Karpas-422 (cell line): ENCODE data around the gene REXO5. TPM values are rescaled to one million over a fixed set of nuclear protein-coding genes. Genes with fewer than 3 reads are reported as not detected.
A peak's percentile ranks its signal among the peaks of the same experiment; 100 is the strongest.
"Not testable (repeated sequence)": the region's sequence is repeated elsewhere in the genome, so short reads cannot be mapped to it uniquely, and the experiment has no call there.

Experiments used
- DNase-seq: peaks from one replicate; pipeline ENCODE4 v3.0.0-alpha.2; 2015
- H2AFZ ChIP-seq: fragments of 200-600 bp; sonication (generic); 2 replicates; pipeline ENCODE4 v1.6.1; 2014; ENCODE audit warnings: antibody characterized with exemption, low read length, mixed read lengths
- H3K27ac ChIP-seq: fragments of 200-600 bp; sonication (generic); 2 replicates; pipeline ENCODE4 v1.5.1; 2014; ENCODE audit warnings: mild to moderate bottlenecking, low read length, moderate library complexity
- H3K27me3 ChIP-seq: fragments of 200-600 bp; sonication (generic); 2 replicates; pipeline ENCODE4 v1.6.1; 2014; ENCODE audit warnings: low read length, mixed read lengths
- H3K36me3 ChIP-seq: fragments of 200-600 bp; sonication (generic); 2 replicates; pipeline ENCODE4 v1.6.1; 2014; ENCODE audit warnings: low read length, mixed read lengths; ENCODE audit not compliant: insufficient read depth
- H3K4me1 ChIP-seq: fragments of 200-600 bp; sonication (generic); 2 replicates; pipeline ENCODE4 v1.6.1; 2014; ENCODE audit warnings: mild to moderate bottlenecking, low read length, mixed read lengths
- H3K4me2 ChIP-seq: fragments of 200-600 bp; sonication (generic); 2 replicates; pipeline ENCODE4 v1.6.1; 2014; ENCODE audit warnings: low read length, low read depth, mild to moderate bottlenecking; ENCODE audit not compliant: poor library complexity, severe bottlenecking
- H3K4me3 ChIP-seq: fragments of 200-600 bp; sonication (generic); 2 replicates; pipeline ENCODE4 v1.5.1; 2014; ENCODE audit warnings: mild to moderate bottlenecking, antibody characterized with exemption, low read length, mixed read lengths
- H3K79me2 ChIP-seq: fragments of 200-600 bp; sonication (generic); 2 replicates; pipeline ENCODE4 v1.6.1; 2014; ENCODE audit warnings: mild to moderate bottlenecking, low read length, mixed read lengths
- H3K9ac ChIP-seq: fragments of 200-600 bp; sonication (generic); 2 replicates; pipeline ENCODE4 v1.6.0; 2014; ENCODE audit warnings: low read length
- H3K9me2 ChIP-seq: fragments of 200-600 bp; sonication (generic), shearing (Covaris generic); replicated peaks from 2 replicates; pipeline ENCODE4 v1.6.0; 2014; ENCODE audit warnings: mild to moderate bottlenecking, low read length, moderate library complexity; ENCODE audit not compliant: insufficient read depth
- H3K9me3 ChIP-seq: fragments of 300-700, 200-600 bp; sonication (generic); 2 replicates; pipeline ENCODE4 v1.6.1; 2014; ENCODE audit warnings: low read length, mixed read lengths
- H4K20me1 ChIP-seq: fragments of 200-600 bp; sonication (generic); 2 replicates; pipeline ENCODE4 v1.6.1; 2014; ENCODE audit warnings: mild to moderate bottlenecking, antibody characterized with exemption, low read length, low read depth; ENCODE audit not compliant: insufficient read depth
- total RNA-seq: library from RNA; depleted of rRNA; stranded (reverse); fragments of >200 nt; shearing (Covaris generic); gene quantifications from 2 replicates; pipeline ENCODE4 v1.2.3, GENCODE V29; 2014; ENCODE audit warnings: low replicate concordance; rRNA removed

REXO5 gene
- 8.4 and 13.9 TPM in 2 replicates for total RNA-seq

GRCh38 chr16:20806168-20807050, at the start of gene REXO5, which contains the start of gene ERI2:
Gene REXO5 (plus strand): TSS chr16:20806527. CDS start chr16:20806954, 427 bp downstream.
Gene ERI2 (minus strand): TSS chr16:20806472. CDS start chr16:20806430, 42 bp downstream.
- no peaks in the 10 kb centered on the region for H3K9me3 ChIP-seq

GRCh38 chr16:20760346-20760745, 46.0 kb upstream of the REXO5 start:
- H3K79me2 ChIP-seq, result no peaks in the 10 kb centered on the region
- no peaks in the 10 kb centered on the region for H3K9me3 ChIP-seq
- no peak overlapping the region for H3K4me2 ChIP-seq
- H4K20me1 ChIP-seq, result no peaks in the 10 kb centered on the region
- no peaks in the 10 kb centered on the region for H3K36me3 ChIP-seq
- H3K4me1 ChIP-seq, result peaks cover 16% of the 10 kb centered on the region
- no peak for DNase-seq
- H3K9ac ChIP-seq, result no peak overlapping the region
- no peak overlapping the region for H3K27ac ChIP-seq
- no peak overlapping the region for H2AFZ ChIP-seq
- H3K27me3 ChIP-seq, result no peaks in the 10 kb centered on the region
- H3K9me2 ChIP-seq, result no peaks in the 10 kb centered on the region
- H3K4me3 ChIP-seq, result no peak overlapping the region

More at GRCh38 chr16:20806168-20807050, at the start of gene REXO5, which contains the start of gene ERI2:
- H4K20me1 ChIP-seq, result no peaks in the 10 kb centered on the region
- H3K36me3 ChIP-seq, result no peaks in the 10 kb centered on the region
- H2AFZ ChIP-seq, result peak within 1 kb of the TSS; percentile 86
- peak within 1 kb of the TSS; percentile 88 for H3K4me2 ChIP-seq
- no peaks in the 10 kb centered on the region for H3K27me3 ChIP-seq
- peak within 1 kb of the TSS; percentile 93 for H3K9ac ChIP-seq
- H3K4me1 ChIP-seq, result peaks cover 20% of the 10 kb centered on the region
- no peaks in the 10 kb centered on the region for H3K9me2 ChIP-seq
- H3K27ac ChIP-seq, result peak within 1 kb of the TSS; percentile 86
- peak within 1 kb of the TSS; percentile 96 for H3K4me3 ChIP-seq
- peak; percentile 96 for DNase-seq
- peaks cover 35% of the 10 kb centered on the region for H3K79me2 ChIP-seq

GRCh38 chr16:20761175-20761574, 45.2 kb upstream of the REXO5 start:
- H4K20me1 ChIP-seq, result no peaks in the 10 kb centered on the region
- no peak overlapping the region for H3K27ac ChIP-seq
- H3K9me2 ChIP-seq, result no peaks in the 10 kb centered on the region
- H3K4me2 ChIP-seq, result no peak overlapping the region
- H3K79me2 ChIP-seq, result no peaks in the 10 kb centered on the region
- no peaks in the 10 kb centered on the region for H3K27me3 ChIP-seq
- no peak overlapping the region for H3K9ac ChIP-seq
- no peaks in the 10 kb centered on the region for H3K36me3 ChIP-seq
- H3K9me3 ChIP-seq, result no peaks in the 10 kb centered on the region
- peaks cover 16% of the 10 kb centered on the region for H3K4me1 ChIP-seq
- H3K4me3 ChIP-seq, result no peak overlapping the region
- DNase-seq, result no peak
- no peak overlapping the region for H2AFZ ChIP-seq

GRCh38 chr16:20762404-20763123, 43.8 kb upstream of the REXO5 start:
- H3K9me2 ChIP-seq, result no peaks in the 10 kb centered on the region
- H3K9ac ChIP-seq, result no peak overlapping the region
- no peaks in the 10 kb centered on the region for H3K9me3 ChIP-seq
- no peak overlapping the region for H3K27ac ChIP-seq
- no peaks in the 10 kb centered on the region for H3K36me3 ChIP-seq
- H3K4me2 ChIP-seq, result peak overlapping the region; percentile 80
- no peaks in the 10 kb centered on the region for H4K20me1 ChIP-seq
- no peaks in the 10 kb centered on the region for H3K27me3 ChIP-seq
- H3K4me1 ChIP-seq, result peaks cover 16% of the 10 kb centered on the region
- H3K79me2 ChIP-seq, result no peaks in the 10 kb centered on the region
- 0 out of 2 replicates have a peak overlapping the region, but pooled peaks have one; percentile 69 for H3K4me3 ChIP-seq
- no peak overlapping the region for H2AFZ ChIP-seq
- DNase-seq, result no peak

GRCh38 chr16:20763461-20764232, 42.7 kb upstream of the REXO5 start, which contains the start of gene ACSM3:
Gene ACSM3 (plus strand): TSS chr16:20764014. CDS start chr16:20770035, 6,021 bp downstream.
- Histone ChIP-seq H3K79me2 (no peaks in the 10 kb centered on the region), H3K27ac (no peak within 1 kb of the TSS; the same call in 1 of the 2 replicates), H3K9me2 (no peaks in the 10 kb centered on the region), H3K4me3 (peak within 1 kb of the TSS; percentile 69), H3K36me3 (no peaks in the 10 kb centered on the region), H3K4me1 (peaks cover 16% of the 10 kb centered on the region), H3K9ac (peak within 1 kb of the TSS; percentile 63), H4K20me1 (no peaks in the 10 kb centered on the region), H3K9me3 (no peaks in the 10 kb centered on the region), H3K4me2 (peak within 1 kb of the TSS; percentile 80), H2AFZ (peak within 1 kb of the TSS; percentile 98), H3K27me3 (no peaks in the 10 kb centered on the region)
- peak; percentile 93 for DNase-seq

GRCh38 chr16:20764448-20764847, 41.9 kb upstream of the REXO5 start:
- H4K20me1 ChIP-seq, H3K36me3 ChIP-seq, H3K27ac ChIP-seq, H3K9me3 ChIP-seq, H3K9ac ChIP-seq, H2AFZ ChIP-seq, H3K9me2 ChIP-seq, H3K79me2 ChIP-seq, H3K27me3 ChIP-seq, DNase-seq, H3K4me3 ChIP-seq: not testable (repeated sequence)
- Histone ChIP-seq H3K4me1 (peaks cover 16% of the 10 kb centered on the region), H3K4me2 (peak overlapping the region; percentile 80)

- Histone ChIP-seq H3K4me2 (no peak overlapping the region), H3K36me3 (no peaks in the 10 kb centered on the region), H4K20me1 (no peaks in the 10 kb centered on the region), H3K9me3 (no peaks in the 10 kb centered on the region), H3K9me2 (no peaks in the 10 kb centered on the region), H3K27ac (no peak overlapping the region), H3K27me3 (no peaks in the 10 kb centered on the region), H3K4me1 (peaks cover 16% of the 10 kb centered on the region), H3K79me2 (no peaks in the 10 kb centered on the region), H2AFZ (no peak overlapping the region), H3K9ac (no peak overlapping the region), H3K4me3 (no peak overlapping the region)
- no peak for DNase-seq
Measured at GRCh38 chr16:20765732-20766131, 40.6 kb upstream of the REXO5 start.
